Lower lobe of right lung (tissue), 2 donors: ENCODE measurements around the gene USP32. TPM values are rescaled to one million over a fixed set of nuclear protein-coding genes. Genes with fewer than 3 reads are reported as not detected.
"Not testable (repeated sequence)": the region's sequence is repeated elsewhere in the genome, so short reads cannot be mapped to it uniquely, and the experiment has no call there.

Experiments
- ATAC-seq, 2 donors: fragments of 200-7000 bp; cut with Tn5 transposase; one replicate each; pipeline ENCODE4 v1.9.1; 2020 to 2022; ENCODE audit warnings: mild to moderate bottlenecking in 2 of 2, moderate library complexity in 2 of 2
- DNase-seq: peaks from one replicate; pipeline ENCODE4 v3.0.0-alpha.2; 2020
- H3K27ac ChIP-seq: fragments of 200-600 bp; one replicate; pipeline ENCODE4 v1.8.0; 2022
- H3K27me3 ChIP-seq: fragments of 200-600 bp; one replicate; pipeline ENCODE4 v1.8.0; 2022; ENCODE audit warnings: low read depth
- H3K36me3 ChIP-seq: fragments of 200-600 bp; one replicate; pipeline ENCODE4 v1.8.0; 2022; ENCODE audit warnings: mild to moderate bottlenecking
- H3K4me1 ChIP-seq: fragments of 200-600 bp; one replicate; pipeline ENCODE4 v1.8.0; 2022
- H3K4me3 ChIP-seq: fragments of 200-600 bp; one replicate; pipeline ENCODE4 v1.8.0; 2022; ENCODE audit warnings: mild to moderate bottlenecking
- H3K9me3 ChIP-seq: fragments of 200-600 bp; one replicate; pipeline ENCODE4 v1.8.0; 2022
- CTCF ChIP-seq: fragments of 200-600 bp; IDR thresholded peaks from one replicate; pipeline ENCODE4 v1.8.0; 2022; ENCODE audit warnings: antibody characterized with exemption, mild to moderate bottlenecking
- intact Hi-C: fragments of 100-400 bp; cut with DNase I; formaldehyde crosslinking; loops from one replicate; pipeline ENCODE4 v1.11.0; 2022
- total RNA-seq: library from RNA; stranded (reverse); fragmentation: NEBNext Ultra II Directional; extraction: Animal tissue kit (Norgen Biotek cat#: 25700); gene quantifications from one replicate; pipeline ENCODE4 v1.2.1, GENCODE V29; 2021
- donor health status: DM: no; HTN: yes; CAD: no; lungs with severe emphysema.

The USP32 gene
- total RNA-seq, 1 donor from 2014 or later: 68.9 TPM

- H3K36me3 ChIP-seq: peaks cover 65% of the 10 kb centered on the region
- ATAC-seq (no peak), DNase-seq (no peak)
- H3K4me3 ChIP-seq: no peak overlapping the region
- intact Hi-C loops: no loop called here
- no peaks in the 10 kb centered on the region for H3K9me3 ChIP-seq
- H3K4me1 ChIP-seq: no peaks in the 10 kb centered on the region
- H3K27ac ChIP-seq: no peak overlapping the region
- TF ChIP-seq CTCF: no peak
- no peaks in the 10 kb centered on the region for H3K27me3 ChIP-seq
Measured at GRCh38 chr17:60223456-60223855, 168.5 kb downstream of the USP32 start.

GRCh38 chr17:60218774-60219173 lies 173.2 kb downstream of the USP32 start:
- H3K36me3 ChIP-seq: peaks cover 61% of the 10 kb centered on the region
- ATAC-seq, H3K4me1 ChIP-seq, H3K4me3 ChIP-seq, DNase-seq, H3K27me3 ChIP-seq, H3K27ac ChIP-seq, intact Hi-C loops, H3K9me3 ChIP-seq: not testable (repeated sequence)

GRCh38 chr17:60215895-60216294 lies 176.0 kb downstream of the USP32 start:
- H3K9me3 ChIP-seq, H3K27ac ChIP-seq, intact Hi-C loops, H3K4me1 ChIP-seq, DNase-seq, ATAC-seq, H3K27me3 ChIP-seq, H3K4me3 ChIP-seq: not testable (repeated sequence)
- peaks cover 42% of the 10 kb centered on the region for H3K36me3 ChIP-seq

GRCh38 chr17:60211282-60211681 lies 180.7 kb downstream of the USP32 start:
- DNase-seq: not testable (repeated sequence)

GRCh38 chr17:60208302-60208701 lies 183.6 kb downstream of the USP32 start:
- intact Hi-C loops, H3K27me3 ChIP-seq, ATAC-seq: not testable (repeated sequence)

More at GRCh38 chr17:60211282-60211681, 180.7 kb downstream of the USP32 start:
- H3K27ac ChIP-seq, intact Hi-C loops, H3K4me1 ChIP-seq, H3K9me3 ChIP-seq, H3K4me3 ChIP-seq, H3K27me3 ChIP-seq, ATAC-seq: not testable (repeated sequence)
- H3K36me3 ChIP-seq: peaks cover 23% of the 10 kb centered on the region

GRCh38 chr17:60205782-60206181 lies 186.2 kb downstream of the USP32 start:
- H3K27ac ChIP-seq, H3K9me3 ChIP-seq, DNase-seq, H3K4me1 ChIP-seq, intact Hi-C loops, ATAC-seq, H3K27me3 ChIP-seq, H3K4me3 ChIP-seq: not testable (repeated sequence)
- H3K36me3 ChIP-seq: peaks cover 25% of the 10 kb centered on the region

More at GRCh38 chr17:60208302-60208701, 183.6 kb downstream of the USP32 start:
- not testable (repeated sequence) for H3K4me3 ChIP-seq, H3K27ac ChIP-seq, DNase-seq, H3K4me1 ChIP-seq, H3K9me3 ChIP-seq
- H3K36me3 ChIP-seq: peaks cover 26% of the 10 kb centered on the region

- H3K9me3 ChIP-seq, H3K27ac ChIP-seq, ATAC-seq, intact Hi-C loops, H3K4me3 ChIP-seq, H3K27me3 ChIP-seq, H3K4me1 ChIP-seq, DNase-seq: not testable (repeated sequence)
- peaks cover 68% of the 10 kb centered on the region for H3K36me3 ChIP-seq
Measured at GRCh38 chr17:60198630-60199029, 193.3 kb downstream of the USP32 start.

- intact Hi-C loops, H3K27me3 ChIP-seq, H3K27ac ChIP-seq, H3K4me3 ChIP-seq, H3K9me3 ChIP-seq, H3K4me1 ChIP-seq, DNase-seq, ATAC-seq: not testable (repeated sequence)
- peaks cover 98% of the 10 kb centered on the region for H3K36me3 ChIP-seq
Measured at GRCh38 chr17:60194141-60194540, 197.8 kb downstream of the USP32 start.

GRCh38 chr17:60193482-60193881 lies 198.5 kb downstream of the USP32 start:
- no peaks in the 10 kb centered on the region for H3K27me3 ChIP-seq
- no peak overlapping the region for H3K4me3 ChIP-seq
- intact Hi-C loops: no loop called here
- H3K4me1 ChIP-seq: no peaks in the 10 kb centered on the region
- peaks cover 99% of the 10 kb centered on the region for H3K36me3 ChIP-seq
- no peak for ATAC-seq
- DNase-seq: no peak
- no peak for TF ChIP-seq CTCF
- H3K9me3 ChIP-seq: no peaks in the 10 kb centered on the region
- no peak overlapping the region for H3K27ac ChIP-seq

- H3K4me3 ChIP-seq, H3K27me3 ChIP-seq, intact Hi-C loops, H3K9me3 ChIP-seq, ATAC-seq, H3K4me1 ChIP-seq, DNase-seq, H3K27ac ChIP-seq: not testable (repeated sequence)
- peaks cover 97% of the 10 kb centered on the region for H3K36me3 ChIP-seq
Measured at GRCh38 chr17:60193032-60193431, 198.9 kb downstream of the USP32 start.

- peaks cover 91% of the 10 kb centered on the region for H3K36me3 ChIP-seq
- DNase-seq, H3K27me3 ChIP-seq: not testable (repeated sequence)
Measured at GRCh38 chr17:60190032-60190431, 201.9 kb downstream of the USP32 start.

More at GRCh38 chr17:60190032-60190431, 201.9 kb downstream of the USP32 start:
- H3K27ac ChIP-seq, H3K4me1 ChIP-seq, H3K4me3 ChIP-seq, H3K9me3 ChIP-seq, ATAC-seq, intact Hi-C loops: not testable (repeated sequence)
